HCT116 (cell line): ENCODE data around the gene PAQR4. TPM values are rescaled to one million over a fixed set of nuclear protein-coding genes. Genes with fewer than 3 reads are reported as not detected.
A peak's percentile ranks its signal among the peaks of the same experiment; 100 is the strongest.

Source experiments
- ATAC-seq: fragments of 200-7000 bp; cut with Tn5 transposase; 2 replicates; pipeline ENCODE4 v1.9.1; 2020; ENCODE audit warnings: mild to moderate bottlenecking, moderate library complexity
- BruUV-seq: library from RNA; stranded (reverse); fragments of 400-500 nt; replicated peaks from 2 replicates; lab custom pipeline; 2021; lab: Mats Ljungman, UMichigan
- CTCF ChIA-PET: fragments of 300-600 bp; sonication (Branson Sonifier 250); formaldehyde crosslinking; loops from one replicate; lab custom pipeline; 2021; ENCODE audit warnings: antibody characterized with exemption; lab: Charles Lee
- POLR2A ChIA-PET: fragments of 300-600, 350-600 bp; sonication (Branson Sonifier 250); formaldehyde crosslinking; loops from one replicate; lab custom pipeline; 2021; ENCODE audit warnings: antibody characterized with exemption; lab: Charles Lee
- RAD21 ChIA-PET, 2 experiments: fragments of 300-600 bp; sonication (Branson Sonifier 250); formaldehyde crosslinking; loops; one replicate each; lab custom pipeline; 2023; ENCODE audit warnings: low total read pairs in 2 of 2; ENCODE audit not compliant: uncharacterized antibody in 2 of 2, unreplicated experiment in 2 of 2, low non-redundant PET in 1 of 2; lab: Charles Lee
- DNase-seq: peaks from one replicate; pipeline ENCODE4 v3.0.0-alpha.2; 2010; ENCODE audit warnings: low read depth, low spot score
- H2AFZ ChIP-seq: fragments of 200-600 bp; shearing (Covaris generic), sonication (generic); 2 replicates; pipeline ENCODE4 v1.6.1; 2017; ENCODE audit warnings: low read depth, mixed run types, mixed read lengths, antibody characterized with exemption, low read length; ENCODE audit not compliant: poor library complexity, severe bottlenecking
- H3K27ac ChIP-seq: 2 replicates; pipeline ENCODE4 v1.5.1; 2012; ENCODE audit warnings: low read depth, low read length
- H3K27me3 ChIP-seq: fragments of 200-600 bp; sonication (generic); 2 replicates; pipeline ENCODE4 v1.6.1; 2016; ENCODE audit warnings: mixed run types, low read length, mixed read lengths; ENCODE audit not compliant: insufficient read depth
- H3K36me3 ChIP-seq, 2 experiments: fragments of 200-500 bp in 1 of 2; fragments of 200-600 bp in 1 of 2; sonication (Bioruptor generic) in 1 of 2; sonication (generic) in 1 of 2; 2 replicates each; pipeline versions ENCODE4 v1.5.1 to v1.6.1; 2014 to 2016; ENCODE audit warnings: low read length in 2 of 2, inconsistent platforms in 1 of 2, mixed read lengths in 1 of 2, mixed run types in 1 of 2; ENCODE audit not compliant: insufficient read depth in 2 of 2, control insufficient read depth in 1 of 2
- H3K4me1 ChIP-seq, 2 experiments: fragments of 200-600 bp in 1 of 2; sonication (generic) in 1 of 2; 2 replicates each; pipeline versions ENCODE4 v1.5.1 to v1.6.1; 2012 to 2017; ENCODE audit warnings: low read length in 2 of 2, inconsistent platforms in 1 of 2, mild to moderate bottlenecking in 1 of 2, mixed read lengths in 1 of 2, mixed run types in 1 of 2, moderate library complexity in 1 of 2; ENCODE audit not compliant: insufficient read depth in 2 of 2, control insufficient read depth in 1 of 2
- H3K4me2 ChIP-seq: fragments of 200-600 bp; sonication (generic); 2 replicates; pipeline ENCODE4 v1.6.1; 2017; ENCODE audit warnings: mixed run types, low read length, mixed read lengths
- H3K4me3 ChIP-seq, 2 experiments: fragments of 200-600 bp in 1 of 2; sonication (generic) in 1 of 2; replicated peaks in 1 of 2; 2 replicates each; pipeline ENCODE4 v1.5.1; 2011 to 2016; ENCODE audit warnings: low read length in 2 of 2, control low read depth in 1 of 2, low read depth in 1 of 2, mild to moderate bottlenecking in 1 of 2, mixed read lengths in 1 of 2, mixed run types in 1 of 2
- H3K79me2 ChIP-seq: fragments of 200-600 bp; sonication (generic); 2 replicates; pipeline ENCODE4 v1.6.1; 2017; ENCODE audit warnings: mild to moderate bottlenecking, mixed run types, low read length, moderate library complexity, mixed read lengths; ENCODE audit not compliant: insufficient read depth
- H3K9ac ChIP-seq: fragments of 200-600 bp; sonication (generic); 2 replicates; pipeline ENCODE4 v1.6.1; 2016; ENCODE audit warnings: low read length, mixed read lengths
- H3K9me2 ChIP-seq: fragments of 200-600 bp; sonication (generic), shearing (Covaris generic); 2 replicates; pipeline ENCODE4 v1.6.1; 2017; ENCODE audit warnings: mixed run types, mild to moderate bottlenecking, moderate library complexity; ENCODE audit not compliant: insufficient read depth
- H3K9me3 ChIP-seq, 2 experiments: fragments of 200-500 bp in 1 of 2; fragments of 200-600 bp in 1 of 2; sonication (Bioruptor generic) in 1 of 2; sonication (generic) in 1 of 2; 2 replicates each; pipeline ENCODE4 v1.6.1; 2014 to 2017; ENCODE audit warnings: low read length in 2 of 2, mixed read lengths in 2 of 2, inconsistent platforms in 1 of 2, low read depth in 1 of 2, mild to moderate bottlenecking in 1 of 2, mixed run types in 1 of 2, moderate library complexity in 1 of 2; ENCODE audit not compliant: control insufficient read depth in 1 of 2, insufficient read depth in 1 of 2
- H4K20me1 ChIP-seq: fragments of 200-600 bp; sonication (generic), shearing (Covaris generic); 2 replicates; pipeline ENCODE4 v1.6.1; 2017; ENCODE audit warnings: mixed run types, mild to moderate bottlenecking, moderate library complexity; ENCODE audit not compliant: insufficient read depth
- EGR1 ChIP-seq: IDR thresholded peaks from 2 replicates; pipeline ENCODE4 v1.6.1; 2012; ENCODE audit warnings: low read depth
- ELF1 ChIP-seq: IDR thresholded peaks from 2 replicates; pipeline ENCODE4 v1.6.1; 2012; ENCODE audit warnings: low read depth, borderline replicate concordance
- JUND ChIP-seq: IDR thresholded peaks from 2 replicates; pipeline ENCODE4 v1.6.1; 2012
- POLR2AphosphoS5 ChIP-seq: IDR thresholded peaks from 2 replicates; pipeline ENCODE4 v1.6.1; 2011; ENCODE audit warnings: mild to moderate bottlenecking, low read depth, low read length, moderate library complexity
- REST ChIP-seq: IDR thresholded peaks from 2 replicates; pipeline ENCODE4 v1.6.1; 2012; ENCODE audit warnings: low read depth
- SP1 ChIP-seq: IDR thresholded peaks from 2 replicates; pipeline ENCODE4 v1.6.1; 2012; ENCODE audit warnings: low read depth
- TCF7L2 ChIP-seq: IDR thresholded peaks from 2 replicates; pipeline ENCODE4 v1.7.0; 2011; ENCODE audit warnings: borderline replicate concordance, inconsistent platforms; ENCODE audit not compliant: insufficient read depth, insufficient read length; ENCODE audit errors: extremely low read depth
- ZFX ChIP-seq: fragments of 450-650 bp; IDR thresholded peaks from 2 replicates; pipeline ENCODE4 v1.6.1; 2017
- intact Hi-C: fragments of 100-400 bp; cut with micrococcal nuclease; formaldehyde crosslinking; loops from 2 replicates; pipeline ENCODE4 v1.10.0; 2022
- total RNA-seq: library from RNA; stranded (reverse); gene quantifications from one replicate; pipeline ENCODE4 v1.2.1, GENCODE V29; 2021; ENCODE audit not compliant: unreplicated experiment
- TF ChIP-seq, protein P1 (sequence below): IDR thresholded peaks from 2 replicates; pipeline ENCODE4 v1.6.1; 2011; ENCODE audit warnings: mild to moderate bottlenecking, low read length, moderate library complexity; ENCODE audit not compliant: insufficient replicate concordance; ENCODE audit errors: extremely low read depth
- TF ChIP-seq, protein P2 (sequence below), 3 experiments: fragments of 200-600 bp in 1 of 3; sonication (generic) in 1 of 3; IDR thresholded peaks in 2 of 3; conservative IDR thresholded peaks in 1 of 3; 2 replicates each; pipeline ENCODE4 v1.5.1; 2012 to 2017; ENCODE audit warnings: low read depth in 2 of 3, low read length in 2 of 3, antibody characterized with exemption in 1 of 3, borderline replicate concordance in 1 of 3, control low read depth in 1 of 3, mild to moderate bottlenecking in 1 of 3, mixed read lengths in 1 of 3, mixed run types in 1 of 3, moderate library complexity in 1 of 3; ENCODE audit not compliant: insufficient read depth in 1 of 3

The PAQR4 gene
- total RNA-seq, 1 experiment from 2014 or later: 45.6 TPM

DNA sequence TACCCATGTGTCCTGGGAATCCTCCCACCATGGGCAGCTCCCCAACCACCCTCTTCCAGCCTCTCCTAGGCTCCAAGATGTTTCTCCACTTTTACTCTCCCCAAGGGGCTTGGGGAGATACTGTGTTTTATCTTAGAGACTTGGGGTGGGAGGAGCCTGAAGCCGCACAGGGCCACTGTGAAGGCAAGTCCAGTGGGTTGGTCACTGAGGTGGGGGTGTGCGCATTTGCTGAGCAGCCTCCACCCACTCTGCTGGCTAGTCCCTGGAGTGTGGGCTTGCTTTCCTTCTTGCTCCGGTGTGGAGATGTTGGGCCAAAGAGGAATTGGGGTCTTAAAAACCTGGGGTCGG, 39.5 kb downstream of the PAQR4 start:
- Histone ChIP-seq H3K9me3 (no peaks in the 10 kb centered on the region), H2AFZ (no peak overlapping the region), H3K9me2 (no peaks in the 10 kb centered on the region), H3K4me3 (no peak overlapping the region; a peak in 1 of 4 replicates), H3K36me3 (no peaks in the 10 kb centered on the region), H3K4me2 (peak overlapping the region; percentile 84), H3K4me1 (peaks cover 64 to 89% of the 10 kb centered on the region in 2 experiments), H3K27ac (no peak overlapping the region), H3K79me2 (no peaks in the 10 kb centered on the region), H3K27me3 (no peaks in the 10 kb centered on the region), H4K20me1 (no peaks in the 10 kb centered on the region), H3K9ac (peak overlapping the region; percentile 64)
- no TSS peak for BruUV-seq
- no peak for ATAC-seq
- DNase-seq: no peak
- POLR2A ChIA-PET: interaction anchor here (11.4 kb wide), 1 partner anchor 13 kb away, joined by 188 read pairs; the partner anchor contains the start of genes CLDN6, HCFC1R1, THOC6 and TNFRSF12A
- CTCF ChIA-PET: no interaction called here
- intact Hi-C loops: no loop called here
- RAD21 ChIA-PET: no interaction called here
- TF ChIP-seq TCF7L2: no peak
- no peak for TF ChIP-seq JUND
- TF ChIP-seq, all 23 proteins: peak for 0

DNA sequence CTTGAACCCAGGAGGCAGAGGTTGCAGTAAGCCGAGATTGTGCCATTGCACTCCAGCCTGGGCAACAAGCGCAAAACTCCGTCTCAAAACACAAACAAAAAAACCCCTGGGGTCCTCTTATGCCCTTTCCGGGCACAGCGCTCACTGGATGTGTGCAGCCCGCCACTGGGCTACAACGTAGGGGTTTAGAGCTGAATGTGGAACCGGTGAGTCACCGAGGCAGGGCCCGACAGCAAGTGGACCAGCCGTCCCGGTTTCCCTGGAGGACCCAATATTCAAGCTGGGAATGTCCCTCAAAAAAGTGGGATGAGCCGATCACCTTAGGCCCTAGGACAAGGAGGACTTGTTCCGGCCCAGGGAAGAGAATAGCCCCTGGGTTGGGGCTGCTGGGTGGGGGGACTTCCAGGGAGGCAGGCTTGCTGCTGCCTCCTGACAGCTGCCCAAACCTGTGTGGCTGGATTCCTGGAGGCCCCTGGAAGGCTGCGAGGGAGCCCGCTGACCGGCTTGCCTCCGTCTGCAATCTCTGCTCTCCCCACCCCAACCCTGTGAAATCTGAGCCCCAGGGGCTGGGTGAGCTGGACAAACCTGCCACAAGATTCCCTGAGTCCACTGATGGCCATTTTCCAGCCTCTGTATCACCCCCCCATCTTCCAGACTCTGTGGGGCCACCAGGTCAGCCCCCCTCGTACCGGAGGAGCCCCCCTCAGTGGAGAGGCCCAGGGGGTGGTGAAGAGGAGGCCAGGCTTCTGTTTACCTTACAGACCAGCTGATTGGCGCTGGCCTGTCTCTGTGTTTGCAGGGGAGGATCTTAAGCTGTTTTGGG, 40.6 kb downstream of the PAQR4 start:
- Histone ChIP-seq H2AFZ (no peak overlapping the region), H3K36me3 (no peaks in the 10 kb centered on the region), H3K4me2 (peak overlapping the region; percentile 84), H3K4me1 (peaks cover 67 to 99% of the 10 kb centered on the region in 2 experiments), H3K79me2 (no peaks in the 10 kb centered on the region), H3K27me3 (no peaks in the 10 kb centered on the region), H3K9me2 (no peaks in the 10 kb centered on the region), H3K4me3 (peak overlapping the region; percentile 16 to 46), H3K27ac (peak overlapping the region; percentile 76), H3K9me3 (no peaks in the 10 kb centered on the region), H4K20me1 (no peaks in the 10 kb centered on the region), H3K9ac (peak overlapping the region; percentile 64)
- POLR2A ChIA-PET: interaction anchor here (1.0 to 11.4 kb wide), 2 partner anchors 12 to 258 kb away, joined by 3 to 188 read pairs; partner anchors contain the start of genes CLDN6, HCFC1R1, THOC6 and TNFRSF12A
- intact Hi-C loops: no loop called here
- peak; percentile 66 for DNase-seq
- BruUV-seq: no TSS peak
- CTCF ChIA-PET: interaction anchor here (1.0 to 2.1 kb wide), 5 partner anchors 10 to 22 kb away, joined by 3 to 12 read pairs (median 6); partner anchors contain the start of genes HCFC1R1, THOC6 and TNFRSF12A
- peak; percentile 70 for ATAC-seq
- RAD21 ChIA-PET: no interaction called here
- TF ChIP-seq POLR2AphosphoS5 (peak; percentile 73), ELF1 (no peak), SP1 (no peak), EGR1 (no peak), REST (no peak), ZFX (no peak)
- TF ChIP-seq, protein P1, sequence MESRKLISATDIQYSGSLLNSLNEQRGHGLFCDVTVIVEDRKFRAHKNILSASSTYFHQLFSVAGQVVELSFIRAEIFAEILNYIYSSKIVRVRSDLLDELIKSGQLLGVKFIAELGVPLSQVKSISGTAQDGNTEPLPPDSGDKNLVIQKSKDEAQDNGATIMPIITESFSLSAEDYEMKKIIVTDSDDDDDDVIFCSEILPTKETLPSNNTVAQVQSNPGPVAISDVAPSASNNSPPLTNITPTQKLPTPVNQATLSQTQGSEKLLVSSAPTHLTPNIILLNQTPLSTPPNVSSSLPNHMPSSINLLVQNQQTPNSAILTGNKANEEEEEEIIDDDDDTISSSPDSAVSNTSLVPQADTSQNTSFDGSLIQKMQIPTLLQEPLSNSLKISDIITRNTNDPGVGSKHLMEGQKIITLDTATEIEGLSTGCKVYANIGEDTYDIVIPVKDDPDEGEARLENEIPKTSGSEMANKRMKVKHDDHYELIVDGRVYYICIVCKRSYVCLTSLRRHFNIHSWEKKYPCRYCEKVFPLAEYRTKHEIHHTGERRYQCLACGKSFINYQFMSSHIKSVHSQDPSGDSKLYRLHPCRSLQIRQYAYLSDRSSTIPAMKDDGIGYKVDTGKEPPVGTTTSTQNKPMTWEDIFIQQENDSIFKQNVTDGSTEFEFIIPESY: peak; percentile 66
- TF ChIP-seq, protein P2, sequence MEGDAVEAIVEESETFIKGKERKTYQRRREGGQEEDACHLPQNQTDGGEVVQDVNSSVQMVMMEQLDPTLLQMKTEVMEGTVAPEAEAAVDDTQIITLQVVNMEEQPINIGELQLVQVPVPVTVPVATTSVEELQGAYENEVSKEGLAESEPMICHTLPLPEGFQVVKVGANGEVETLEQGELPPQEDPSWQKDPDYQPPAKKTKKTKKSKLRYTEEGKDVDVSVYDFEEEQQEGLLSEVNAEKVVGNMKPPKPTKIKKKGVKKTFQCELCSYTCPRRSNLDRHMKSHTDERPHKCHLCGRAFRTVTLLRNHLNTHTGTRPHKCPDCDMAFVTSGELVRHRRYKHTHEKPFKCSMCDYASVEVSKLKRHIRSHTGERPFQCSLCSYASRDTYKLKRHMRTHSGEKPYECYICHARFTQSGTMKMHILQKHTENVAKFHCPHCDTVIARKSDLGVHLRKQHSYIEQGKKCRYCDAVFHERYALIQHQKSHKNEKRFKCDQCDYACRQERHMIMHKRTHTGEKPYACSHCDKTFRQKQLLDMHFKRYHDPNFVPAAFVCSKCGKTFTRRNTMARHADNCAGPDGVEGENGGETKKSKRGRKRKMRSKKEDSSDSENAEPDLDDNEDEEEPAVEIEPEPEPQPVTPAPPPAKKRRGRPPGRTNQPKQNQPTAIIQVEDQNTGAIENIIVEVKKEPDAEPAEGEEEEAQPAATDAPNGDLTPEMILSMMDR (IDR thresholded peaks at IDR 0.05 in 2 of 3, conservative IDR thresholded peaks at IDR 0.05 in 1 of 3; ENCODE audit: borderline replicate concordance in 1 of 3, insufficient read depth in 1 of 3, low read depth in 2 of 3, low read length in 2 of 3): no peak
